Fibroblast of villous mesenchyme (primary cell): ENCODE results near the gene DNASE2B. TPM values are rescaled to one million over a fixed set of nuclear protein-coding genes. Genes with fewer than 3 reads are reported as not detected.

Experiments used
- DNase-seq: peaks from one replicate; pipeline ENCODE4 v3.0.0-alpha.2; 2010; ENCODE audit warnings: low read depth
- H3K4me3 ChIP-seq: 2 replicates; pipeline ENCODE4 v1.5.1; 2011; ENCODE audit warnings: low read depth, mild to moderate bottlenecking, low read length
- total RNA-seq: library from RNA; depleted of rRNA; stranded (reverse); fragments of >200 nt; gene quantifications from 2 replicates; pipeline ENCODE4 v1.2.3, GENCODE V29; 2012
- TF ChIP-seq, protein P1 (sequence below): IDR thresholded peaks from 2 replicates; pipeline ENCODE4 v1.5.1; 2012; ENCODE audit warnings: low read depth, mild to moderate bottlenecking, low read length; ENCODE audit not compliant: insufficient read depth

The DNASE2B gene, protein sequence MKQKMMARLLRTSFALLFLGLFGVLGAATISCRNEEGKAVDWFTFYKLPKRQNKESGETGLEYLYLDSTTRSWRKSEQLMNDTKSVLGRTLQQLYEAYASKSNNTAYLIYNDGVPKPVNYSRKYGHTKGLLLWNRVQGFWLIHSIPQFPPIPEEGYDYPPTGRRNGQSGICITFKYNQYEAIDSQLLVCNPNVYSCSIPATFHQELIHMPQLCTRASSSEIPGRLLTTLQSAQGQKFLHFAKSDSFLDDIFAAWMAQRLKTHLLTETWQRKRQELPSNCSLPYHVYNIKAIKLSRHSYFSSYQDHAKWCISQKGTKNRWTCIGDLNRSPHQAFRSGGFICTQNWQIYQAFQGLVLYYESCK
- total RNA-seq, result not detected in 2 replicates

DNA sequence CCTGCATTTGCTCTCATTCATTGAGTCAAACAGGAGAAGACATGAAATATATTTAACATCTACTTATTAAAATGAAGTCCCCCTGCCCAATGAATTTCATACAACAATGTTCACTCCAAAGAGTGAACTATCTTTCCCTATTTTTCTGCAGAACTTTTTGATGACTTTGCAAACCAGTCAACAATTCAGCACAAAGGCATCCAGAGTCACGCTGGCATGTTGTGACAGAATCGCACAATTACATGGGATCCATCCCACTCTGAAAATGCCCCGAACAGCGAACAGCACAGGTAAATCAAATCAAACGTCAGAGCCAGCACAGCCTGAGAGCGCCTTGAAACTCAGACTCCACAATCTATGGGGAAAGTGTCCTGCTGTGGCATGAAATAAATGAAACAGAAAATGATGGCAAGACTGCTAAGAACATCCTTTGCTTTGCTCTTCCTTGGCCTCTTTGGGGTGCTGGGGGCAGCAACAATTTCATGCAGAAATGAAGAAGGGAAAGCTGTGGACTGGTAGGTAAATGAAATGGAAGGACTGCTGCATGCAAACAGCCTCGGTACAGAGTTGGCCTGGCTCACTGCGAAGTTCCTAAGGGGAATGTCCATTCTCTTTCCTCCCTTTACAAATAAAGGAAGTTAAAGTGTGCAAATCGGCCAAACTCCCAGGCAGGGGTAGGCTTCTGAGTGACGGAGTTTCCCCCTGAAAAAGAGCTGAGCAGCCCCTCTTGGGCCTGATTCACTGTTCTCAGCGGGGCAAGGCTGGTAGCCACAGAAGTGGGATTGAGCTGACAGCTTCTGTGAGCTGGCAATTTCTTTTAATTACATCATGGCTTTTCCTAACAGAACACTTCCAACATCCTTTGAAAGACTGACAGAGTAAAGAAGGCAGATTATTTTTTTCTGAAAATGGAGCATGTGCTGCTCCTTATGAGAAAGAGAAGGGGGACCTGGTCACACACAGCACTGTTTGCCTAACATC, at the start of gene DNASE2B:
DNASE2B (plus strand) TSS at position 310 of the 981 bp plus-strand sequence; CDS start at position 391, 81 bp downstream.
- TF ChIP-seq, protein P1, sequence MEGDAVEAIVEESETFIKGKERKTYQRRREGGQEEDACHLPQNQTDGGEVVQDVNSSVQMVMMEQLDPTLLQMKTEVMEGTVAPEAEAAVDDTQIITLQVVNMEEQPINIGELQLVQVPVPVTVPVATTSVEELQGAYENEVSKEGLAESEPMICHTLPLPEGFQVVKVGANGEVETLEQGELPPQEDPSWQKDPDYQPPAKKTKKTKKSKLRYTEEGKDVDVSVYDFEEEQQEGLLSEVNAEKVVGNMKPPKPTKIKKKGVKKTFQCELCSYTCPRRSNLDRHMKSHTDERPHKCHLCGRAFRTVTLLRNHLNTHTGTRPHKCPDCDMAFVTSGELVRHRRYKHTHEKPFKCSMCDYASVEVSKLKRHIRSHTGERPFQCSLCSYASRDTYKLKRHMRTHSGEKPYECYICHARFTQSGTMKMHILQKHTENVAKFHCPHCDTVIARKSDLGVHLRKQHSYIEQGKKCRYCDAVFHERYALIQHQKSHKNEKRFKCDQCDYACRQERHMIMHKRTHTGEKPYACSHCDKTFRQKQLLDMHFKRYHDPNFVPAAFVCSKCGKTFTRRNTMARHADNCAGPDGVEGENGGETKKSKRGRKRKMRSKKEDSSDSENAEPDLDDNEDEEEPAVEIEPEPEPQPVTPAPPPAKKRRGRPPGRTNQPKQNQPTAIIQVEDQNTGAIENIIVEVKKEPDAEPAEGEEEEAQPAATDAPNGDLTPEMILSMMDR, result no peak
- no peak within 1 kb of the TSS for H3K4me3 ChIP-seq
- DNase-seq, result no peak

DNA sequence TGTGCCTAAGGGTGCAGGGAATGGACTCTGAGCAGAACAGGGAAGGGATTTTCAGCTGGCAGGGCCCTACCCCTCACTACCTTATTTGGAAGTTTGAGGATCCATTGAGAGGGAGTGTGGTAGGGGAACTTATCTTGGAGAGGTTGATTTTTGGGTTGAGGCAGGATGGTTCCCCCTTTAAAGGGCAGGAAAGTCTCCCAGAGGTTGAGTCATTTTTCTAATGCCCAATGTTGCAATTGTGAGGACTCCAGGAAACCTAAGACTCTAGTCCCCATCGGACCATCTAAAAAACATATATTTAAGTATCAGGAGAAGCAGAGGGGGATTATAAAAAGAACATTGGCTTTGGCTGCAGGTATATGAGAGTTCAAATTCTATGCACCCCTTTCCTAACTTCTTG, 49.5 kb upstream of the DNASE2B start:
- DNase-seq, result no peak
- H3K4me3 ChIP-seq, result no peak overlapping the region
- TF ChIP-seq, protein P1, result no peak

DNA sequence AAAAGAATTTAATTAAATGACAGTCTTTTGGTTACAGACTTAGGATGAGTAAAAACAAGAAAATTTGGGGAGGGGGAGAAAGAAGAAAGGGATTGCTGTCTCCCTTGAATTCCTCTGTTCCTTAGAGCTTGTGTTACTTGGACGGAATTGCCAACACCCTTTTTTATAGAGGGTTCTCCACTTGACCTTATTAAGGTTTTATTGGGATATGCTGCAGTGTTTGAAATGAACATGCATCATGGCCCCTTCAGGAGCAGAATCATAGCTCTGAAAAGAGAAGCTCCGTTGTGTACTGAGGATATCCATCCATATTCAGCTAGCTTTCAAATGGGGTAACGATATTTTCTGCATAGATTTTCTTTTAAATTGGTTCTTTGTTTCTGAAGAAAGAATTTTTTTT, 48.2 kb upstream of the DNASE2B start:
- no peak overlapping the region for H3K4me3 ChIP-seq
- no peak for DNase-seq
- TF ChIP-seq, protein P1, result no peak

DNA sequence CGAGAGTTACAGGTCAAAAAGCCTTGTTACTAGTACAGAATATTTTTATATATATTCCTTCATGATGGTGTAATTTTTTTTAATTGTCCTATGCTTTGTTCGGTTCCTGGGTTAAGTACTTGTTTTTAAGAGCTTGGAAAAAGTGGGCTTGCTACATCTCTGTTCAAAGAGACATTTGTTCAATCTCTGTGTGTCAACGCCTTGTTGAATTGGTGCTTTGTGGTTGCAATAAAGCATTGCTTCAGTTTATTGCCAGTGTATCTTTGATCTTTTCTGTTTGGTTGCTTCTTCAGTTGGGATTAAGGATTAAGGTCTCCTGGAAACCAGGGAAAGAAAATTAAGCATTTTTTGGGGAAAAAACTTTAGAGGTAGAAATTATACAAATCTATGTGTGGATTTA, 47.7 kb upstream of the DNASE2B start:
- TF ChIP-seq, protein P1, result no peak
- no peak for DNase-seq
- H3K4me3 ChIP-seq, result no peak overlapping the region

DNA sequence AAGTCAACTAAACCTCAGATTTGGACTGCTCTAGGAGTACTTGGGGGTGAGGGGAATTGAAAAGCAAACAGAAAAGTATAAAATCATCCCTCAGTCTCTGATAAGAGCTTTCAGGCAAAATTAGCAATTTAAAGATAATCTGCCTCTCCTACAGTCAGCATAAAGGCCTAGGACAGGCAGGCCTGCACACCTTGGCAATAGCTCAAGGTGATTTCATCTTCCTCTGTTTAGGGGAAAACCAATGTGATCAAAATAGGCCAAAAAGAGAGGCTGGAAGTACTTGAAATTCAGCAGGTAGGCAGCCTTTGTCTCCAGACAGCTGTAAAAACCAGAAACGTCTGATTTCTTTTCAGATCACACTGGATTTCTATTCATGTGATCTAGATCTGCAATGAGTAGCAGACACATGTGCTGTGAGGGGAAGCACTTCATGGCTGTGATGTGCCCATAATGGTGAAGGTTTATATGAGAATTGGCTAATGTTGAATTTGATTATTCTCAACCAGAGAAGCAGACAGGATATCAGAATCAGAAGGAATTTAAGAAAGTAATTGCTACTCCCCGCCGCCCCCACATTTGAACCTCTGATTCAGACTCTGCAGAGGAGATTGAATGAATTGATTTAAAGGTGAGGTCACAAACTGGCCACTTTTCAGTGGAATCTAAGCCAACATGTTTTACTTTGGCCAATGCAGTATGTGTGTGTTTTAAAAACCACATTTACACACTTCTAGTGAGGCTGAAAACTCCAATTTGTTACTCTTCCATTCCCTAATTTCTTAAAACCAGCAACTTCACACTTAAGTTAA, 45.8 kb upstream of the DNASE2B start:
- no peak overlapping the region for H3K4me3 ChIP-seq
- DNase-seq, result no peak
- TF ChIP-seq, protein P1, result no peak

DNA sequence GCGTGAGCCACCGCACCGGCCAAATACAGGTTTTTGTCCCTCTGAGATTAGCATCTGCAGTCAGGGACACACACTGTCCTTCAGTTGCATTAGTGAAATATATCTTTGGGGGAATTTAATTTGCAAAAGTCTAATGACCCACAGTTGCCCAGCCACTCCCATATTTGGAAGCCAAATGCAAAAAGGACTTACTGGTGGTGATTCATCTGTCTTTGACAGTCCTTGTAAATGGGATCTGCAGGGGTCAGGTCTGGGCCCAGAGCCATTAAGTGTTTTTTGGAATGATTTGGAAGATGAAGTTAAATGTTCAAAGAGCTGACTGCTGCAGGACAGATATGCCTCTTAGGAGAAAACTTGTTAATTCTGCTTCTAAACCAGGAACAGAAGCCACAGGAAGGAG, 44.6 kb upstream of the DNASE2B start:
- TF ChIP-seq, protein P1, result no peak
- no peak overlapping the region for H3K4me3 ChIP-seq
- DNase-seq, result peak; percentile 55
